DMS53 (cell line): Measurements from ENCODE around the gene CATSPERZ.

Source experiments
- DNase-seq: peaks from one replicate; lab custom pipeline; 2025; lab: John Stamatoyannopoulos, UW

The CATSPERZ gene, protein sequence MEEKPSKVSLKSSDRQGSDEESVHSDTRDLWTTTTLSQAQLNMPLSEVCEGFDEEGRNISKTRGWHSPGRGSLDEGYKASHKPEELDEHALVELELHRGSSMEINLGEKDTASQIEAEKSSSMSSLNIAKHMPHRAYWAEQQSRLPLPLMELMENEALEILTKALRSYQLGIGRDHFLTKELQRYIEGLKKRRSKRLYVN

DNA sequence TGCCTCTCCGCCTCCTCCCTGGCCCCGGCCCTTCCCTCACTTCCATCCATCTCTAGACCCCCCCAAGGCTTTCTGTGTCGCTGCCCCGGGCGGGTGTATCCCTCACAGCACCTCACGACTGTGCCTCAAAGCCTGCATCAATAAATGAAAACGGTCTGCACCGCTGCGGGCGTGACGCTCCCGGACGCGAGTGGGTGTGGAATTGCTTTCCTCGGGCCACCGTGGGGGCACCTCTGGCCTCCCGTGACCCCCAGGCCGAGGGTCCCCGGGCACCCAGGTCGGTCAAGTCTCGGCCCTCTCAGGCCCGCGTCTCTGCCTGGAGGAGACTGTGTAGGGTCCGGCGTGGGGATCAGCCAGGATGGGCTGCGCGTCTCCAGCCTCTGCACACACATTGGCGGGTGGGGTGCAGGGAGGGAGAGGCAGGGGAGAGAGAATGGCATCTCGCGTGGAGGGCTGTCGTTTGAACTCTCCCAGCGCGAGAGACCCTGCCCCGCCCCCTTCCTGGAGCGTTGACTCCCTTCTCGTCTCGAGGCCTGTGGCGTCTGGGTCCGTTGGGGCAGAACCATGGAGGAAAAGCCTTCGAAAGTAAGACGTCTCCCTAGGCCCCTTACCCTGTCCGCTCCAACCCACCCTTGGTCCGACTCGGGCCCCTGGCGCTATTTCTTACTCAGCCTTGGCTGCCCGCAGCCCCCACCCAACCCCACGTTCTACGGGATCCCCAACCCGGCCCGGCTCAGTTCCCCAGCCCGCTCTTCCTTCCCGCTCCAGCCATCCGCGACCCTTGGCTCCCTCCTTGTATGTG, at the start of gene CATSPERZ:
TSS of gene CATSPERZ (plus strand) at position 512 of the 802 bp plus-strand sequence. CDS start at position 565, 53 bp downstream.
- peak; percentile 49 for DNase-seq

DNA sequence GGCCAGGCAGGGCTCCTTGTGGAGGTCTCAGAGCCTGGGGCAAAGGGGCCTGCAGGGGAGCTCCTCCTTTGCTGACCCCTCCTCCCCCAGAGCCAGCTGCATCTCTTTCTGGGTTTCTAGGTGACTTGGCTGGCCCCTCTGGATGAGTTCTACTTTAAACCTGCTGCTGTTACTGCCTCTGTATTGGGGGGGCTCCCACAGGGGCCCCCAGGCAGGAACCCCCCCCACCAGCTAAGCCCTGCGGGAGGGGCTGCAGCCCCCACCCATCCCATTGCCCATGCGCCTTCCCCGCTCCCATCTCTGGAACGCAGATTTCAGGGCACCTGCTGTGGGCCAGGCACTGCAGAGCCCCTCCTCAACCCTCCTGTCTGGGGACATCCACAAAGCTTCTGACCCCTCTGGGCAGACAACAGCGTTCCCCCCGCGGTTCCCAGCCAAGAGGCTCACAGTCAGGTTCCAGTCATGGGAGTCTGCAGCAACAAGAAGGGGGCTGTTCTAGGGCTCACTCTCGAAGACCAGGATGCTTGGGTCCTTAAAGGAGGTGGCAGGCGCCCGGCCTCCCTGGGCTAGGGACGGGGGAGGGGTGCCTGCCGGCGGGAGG, 49.6 kb upstream of the CATSPERZ start:
- peak; percentile 69 for DNase-seq

DNA sequence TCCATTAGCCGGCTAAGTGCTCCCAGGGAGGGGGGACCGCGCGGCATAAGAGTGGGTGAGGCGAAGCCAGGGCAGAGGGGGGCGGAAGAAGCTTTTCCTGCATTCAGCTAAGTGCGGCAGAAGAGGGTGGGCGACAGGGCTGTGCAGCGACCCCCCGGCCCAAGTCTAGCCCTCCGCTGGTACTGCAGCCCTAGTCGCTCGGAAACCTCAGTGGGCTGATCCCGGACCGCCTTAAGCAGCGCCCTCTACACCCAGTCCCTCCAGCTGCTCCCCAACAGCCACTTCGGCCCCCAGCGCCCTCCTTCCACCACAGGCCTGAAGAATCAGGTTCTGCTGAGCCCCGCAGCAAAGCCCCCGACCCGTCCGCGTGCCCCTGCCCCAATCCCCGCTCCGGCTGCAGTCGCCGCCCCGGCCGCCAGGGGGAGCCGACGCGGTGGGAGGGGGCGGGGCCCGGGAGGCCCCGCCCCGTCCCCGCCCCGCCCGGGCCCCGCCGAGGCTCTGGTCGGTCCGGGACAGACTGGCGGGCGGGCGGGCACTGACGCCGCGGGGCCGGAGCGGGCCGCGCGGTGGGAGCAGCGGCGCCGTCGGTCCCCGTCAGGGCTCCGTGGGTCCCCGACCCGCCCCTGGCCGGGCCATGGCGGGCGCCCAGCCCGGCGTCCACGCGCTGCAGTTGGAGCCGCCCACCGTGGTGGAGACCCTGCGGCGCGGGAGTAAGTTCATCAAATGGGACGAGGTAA, 49.0 kb upstream of the CATSPERZ start, which contains the start of gene PLCB3:
TSS of gene PLCB3 (plus strand) at position 515 of the 737 bp plus-strand sequence. CDS start at position 635, 120 bp downstream.
- peak; percentile 77 for DNase-seq

DNA sequence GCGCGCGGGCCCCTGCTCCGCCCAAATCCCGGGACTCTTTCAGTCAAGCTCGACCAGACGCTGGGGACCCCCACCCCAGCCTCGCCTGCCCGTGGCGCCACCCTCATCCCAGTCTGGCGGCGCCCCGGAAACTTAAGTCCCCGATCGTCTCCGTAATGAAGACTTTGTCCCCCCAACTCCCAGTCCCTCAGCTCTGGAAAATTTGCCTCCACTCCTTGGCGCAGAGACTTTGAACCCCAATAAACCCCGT, 48.5 kb upstream of the CATSPERZ start:
- DNase-seq, result no peak

DNA sequence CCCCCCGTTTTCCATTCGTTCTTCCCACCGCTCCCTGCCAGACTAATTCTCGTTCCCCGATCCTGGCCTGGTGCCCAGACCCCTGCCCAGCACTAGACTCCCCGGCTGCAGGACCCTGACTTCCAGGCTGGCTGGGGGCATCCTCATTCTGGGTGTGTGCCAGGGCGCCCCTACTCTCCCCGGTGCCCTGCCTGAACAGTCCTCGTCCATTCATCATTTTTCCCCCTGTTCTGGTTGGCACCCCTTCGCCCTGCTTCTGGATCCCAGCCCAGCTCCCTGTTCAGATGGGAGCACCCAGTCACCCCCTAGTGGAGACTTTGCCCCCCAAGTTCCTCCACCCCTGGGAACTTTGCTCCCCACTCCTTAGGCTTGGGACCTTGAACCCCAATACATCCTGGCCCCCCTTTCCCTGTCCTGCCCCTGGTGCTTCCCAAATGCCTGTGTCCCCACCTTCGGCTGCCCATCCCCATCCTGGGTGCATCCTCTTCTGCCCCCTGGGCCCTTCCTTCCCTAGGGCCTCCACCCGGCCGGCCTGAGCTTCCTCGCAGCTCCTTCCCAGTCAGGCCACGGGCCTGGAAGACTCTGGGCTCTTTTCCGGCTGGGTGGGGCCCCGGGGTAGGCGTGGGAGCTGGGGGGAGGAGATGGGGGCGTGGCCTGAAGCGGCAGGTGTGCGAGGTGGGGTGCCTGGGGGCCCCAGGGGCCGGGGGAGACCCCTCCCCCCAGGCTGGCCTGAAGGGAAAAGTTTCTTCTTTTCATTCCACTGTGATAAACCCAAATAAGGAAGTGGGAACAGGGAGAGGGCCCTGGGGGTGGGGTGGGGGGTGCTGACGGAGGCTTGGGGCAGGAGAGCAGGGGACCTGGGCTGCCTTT, 47.9 kb upstream of the CATSPERZ start:
- DNase-seq, result peak; percentile 64

DNA sequence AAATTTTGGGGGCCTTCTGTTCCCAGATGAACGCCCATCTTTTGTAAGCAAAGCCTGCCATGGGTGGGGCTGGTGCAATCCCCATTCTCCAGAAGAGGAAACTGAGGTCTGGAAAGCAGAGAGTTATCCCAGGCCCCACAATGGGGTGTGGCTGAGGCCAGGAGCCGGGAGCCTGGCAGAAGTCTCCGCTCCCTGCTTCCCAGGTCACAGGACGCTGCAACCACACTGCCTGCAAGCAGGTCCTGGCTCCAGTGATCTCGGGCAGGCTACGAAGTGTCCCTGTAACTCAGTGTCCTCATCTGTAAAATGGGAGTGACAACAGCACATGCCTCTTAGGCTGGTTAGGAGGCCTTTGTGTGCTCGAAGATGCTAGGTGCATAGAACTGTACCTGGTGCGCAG, 47.1 kb upstream of the CATSPERZ start:
- DNase-seq, result no peak

DNA sequence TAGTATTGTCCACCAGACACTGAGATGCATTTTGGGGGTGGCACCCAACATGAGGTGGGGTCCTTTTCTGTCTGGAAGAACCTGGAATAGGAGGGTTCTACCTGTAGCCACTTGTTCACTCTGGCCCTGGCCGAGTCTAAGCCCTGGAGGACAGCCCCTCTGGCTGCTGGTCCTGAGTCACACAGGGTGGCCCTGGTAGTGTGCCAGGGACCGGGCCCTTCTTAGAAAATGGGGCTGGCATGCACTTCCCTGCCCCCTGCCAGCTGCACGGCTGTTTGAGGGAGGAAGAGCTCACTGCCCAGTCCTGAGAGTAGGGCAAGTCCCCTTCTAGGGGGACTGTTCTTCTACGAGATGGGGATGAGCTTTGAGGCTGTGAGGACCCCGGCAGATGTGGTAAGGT, 46.7 kb upstream of the CATSPERZ start:
- no peak for DNase-seq

DNA sequence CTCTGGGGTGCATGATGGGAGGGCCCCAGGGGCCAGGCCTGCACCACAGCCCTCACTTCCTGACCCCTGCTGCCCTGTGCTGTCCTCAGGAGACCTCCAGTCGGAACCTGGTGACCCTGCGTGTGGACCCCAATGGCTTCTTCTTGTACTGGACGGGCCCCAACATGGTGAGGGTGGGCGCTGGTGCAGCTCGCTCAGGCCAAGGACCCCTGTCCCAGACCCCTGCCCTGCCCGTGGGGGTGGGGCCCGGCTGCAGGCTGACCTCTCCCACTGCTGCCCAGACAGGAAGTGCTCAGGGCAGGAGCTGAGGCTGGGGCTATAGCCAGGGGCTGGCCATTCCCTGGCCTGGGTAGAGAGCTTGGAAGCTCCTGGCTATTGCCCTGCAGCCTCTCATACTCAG, 45.8 kb upstream of the CATSPERZ start:
- DNase-seq, result no peak

DNA sequence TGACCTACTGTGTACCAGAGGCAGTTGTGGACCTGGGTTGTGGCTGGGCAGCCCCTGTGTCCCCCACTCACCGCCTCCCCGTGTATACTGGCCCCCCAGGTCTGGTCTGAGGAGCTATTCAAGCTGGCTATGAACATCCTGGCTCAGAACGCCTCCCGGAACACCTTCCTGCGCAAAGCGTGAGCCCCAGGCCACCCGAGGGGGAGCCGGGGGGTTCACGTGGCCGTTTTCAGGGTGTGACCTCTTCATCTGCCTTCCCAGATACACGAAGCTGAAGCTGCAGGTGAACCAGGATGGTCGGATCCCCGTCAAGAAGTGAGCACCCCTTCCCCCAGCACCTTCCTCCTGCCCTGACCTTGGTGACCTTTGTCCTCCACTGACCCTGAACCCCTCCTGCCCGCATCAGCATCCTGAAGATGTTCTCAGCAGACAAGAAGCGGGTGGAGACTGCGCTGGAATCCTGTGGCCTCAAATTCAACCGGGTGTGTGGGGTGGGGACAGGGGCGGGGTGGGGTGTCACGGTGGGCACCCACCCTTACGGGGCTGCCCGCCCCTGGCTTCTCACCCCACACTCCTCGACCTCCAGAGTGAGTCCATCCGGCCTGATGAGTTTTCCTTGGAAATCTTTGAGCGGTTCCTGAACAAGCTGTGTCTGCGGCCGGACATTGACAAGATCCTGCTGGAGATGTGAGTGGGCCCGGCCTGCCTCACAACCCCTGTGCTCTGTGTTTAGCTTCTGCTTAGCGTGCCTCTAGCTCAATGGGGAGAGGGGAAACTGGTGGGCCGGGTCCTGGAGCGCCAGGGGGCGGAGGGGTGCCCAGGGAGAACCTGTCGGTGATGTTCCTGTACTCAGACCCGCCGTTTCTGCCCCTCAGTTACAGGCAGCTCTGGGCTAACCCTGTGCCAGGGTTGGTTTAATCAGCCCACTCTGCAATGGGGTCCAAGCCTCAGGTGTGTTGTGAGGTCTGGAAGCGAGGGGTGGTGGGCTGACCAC, 44.7 kb upstream of the CATSPERZ start:
- DNase-seq, result no peak

DNA sequence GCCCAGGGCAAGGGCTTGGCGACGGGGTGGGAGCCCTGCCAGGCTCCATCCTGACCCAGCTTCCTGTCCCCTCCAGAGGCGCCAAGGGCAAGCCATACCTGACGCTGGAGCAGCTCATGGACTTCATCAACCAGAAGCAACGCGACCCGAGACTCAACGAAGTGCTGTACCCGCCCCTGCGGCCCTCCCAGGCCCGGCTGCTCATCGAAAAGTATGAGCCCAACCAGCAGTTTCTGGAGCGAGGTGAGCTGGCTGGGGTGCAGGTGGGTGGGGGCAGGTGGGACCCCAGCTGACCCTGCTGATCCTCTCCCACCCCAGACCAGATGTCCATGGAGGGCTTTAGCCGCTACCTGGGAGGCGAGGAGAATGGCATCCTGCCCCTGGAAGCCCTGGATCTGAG, 43.9 kb upstream of the CATSPERZ start:
- no peak for DNase-seq

DNA sequence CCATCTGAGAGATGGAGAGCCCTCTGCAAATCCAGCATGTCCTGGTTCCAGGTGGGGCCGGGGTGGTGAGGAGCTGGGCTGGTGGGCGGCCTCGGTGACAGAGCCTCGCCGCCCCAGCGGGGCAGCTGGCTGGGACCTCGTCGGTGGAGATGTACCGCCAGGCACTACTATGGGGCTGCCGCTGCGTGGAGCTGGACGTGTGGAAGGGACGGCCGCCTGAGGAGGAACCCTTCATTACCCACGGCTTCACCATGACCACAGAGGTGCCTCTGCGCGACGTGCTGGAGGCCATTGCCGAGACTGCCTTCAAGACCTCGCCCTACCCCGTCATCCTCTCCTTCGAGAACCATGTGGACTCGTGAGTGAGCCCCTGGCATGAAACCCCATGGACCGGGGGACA, 41.8 kb upstream of the CATSPERZ start:
- DNase-seq, result no peak

DNA sequence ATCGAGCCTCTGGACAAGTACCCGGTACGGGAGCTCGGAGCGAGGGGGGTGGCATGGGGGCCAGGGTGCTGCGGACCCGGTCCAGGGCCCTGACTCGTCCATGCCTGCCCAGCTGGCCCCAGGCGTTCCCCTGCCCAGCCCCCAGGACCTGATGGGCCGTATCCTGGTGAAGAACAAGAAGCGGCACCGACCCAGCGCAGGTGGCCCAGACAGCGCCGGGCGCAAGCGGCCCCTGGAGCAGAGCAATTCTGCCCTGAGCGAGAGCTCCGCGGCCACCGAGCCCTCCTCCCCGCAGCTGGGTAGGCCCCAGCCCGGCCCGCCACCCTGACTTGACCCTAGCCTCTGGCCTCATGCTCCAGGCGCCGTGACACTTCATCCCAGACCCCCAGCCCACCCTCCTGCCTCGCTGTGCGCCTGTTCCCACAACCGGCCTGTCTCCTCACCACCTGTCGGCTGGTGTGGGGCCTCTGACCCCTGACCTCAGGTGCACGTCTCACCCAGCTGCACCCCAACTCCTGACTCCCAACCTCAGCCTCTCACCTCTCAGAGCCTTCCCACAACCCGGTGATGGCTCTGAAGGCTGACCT, 41.1 kb upstream of the CATSPERZ start:
- DNase-seq, result no peak

DNA sequence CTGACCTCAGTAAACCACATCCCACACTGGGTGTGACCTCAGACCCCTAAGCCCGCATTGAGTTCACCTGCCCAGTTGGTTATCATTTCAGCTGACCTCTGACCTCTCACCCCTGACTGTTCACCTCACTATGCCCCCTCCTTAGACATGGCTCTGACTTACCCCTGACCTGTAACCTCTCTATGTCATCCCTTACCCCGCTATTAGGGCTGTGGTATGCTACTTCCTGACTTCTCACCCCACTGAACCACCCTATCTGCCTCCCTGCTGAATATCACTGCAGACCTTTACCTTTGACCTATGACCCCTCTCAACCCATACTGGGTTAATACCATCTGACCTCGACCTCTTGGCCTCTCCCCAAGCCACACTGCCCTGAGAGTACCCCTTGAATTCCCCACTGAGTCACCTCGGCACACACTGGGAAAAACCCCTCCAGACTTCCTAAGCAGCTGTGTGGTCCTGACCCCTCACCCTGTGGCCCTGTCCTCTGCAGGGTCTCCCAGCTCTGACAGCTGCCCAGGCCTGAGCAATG, 40.6 kb upstream of the CATSPERZ start:
- DNase-seq, result no peak

DNA sequence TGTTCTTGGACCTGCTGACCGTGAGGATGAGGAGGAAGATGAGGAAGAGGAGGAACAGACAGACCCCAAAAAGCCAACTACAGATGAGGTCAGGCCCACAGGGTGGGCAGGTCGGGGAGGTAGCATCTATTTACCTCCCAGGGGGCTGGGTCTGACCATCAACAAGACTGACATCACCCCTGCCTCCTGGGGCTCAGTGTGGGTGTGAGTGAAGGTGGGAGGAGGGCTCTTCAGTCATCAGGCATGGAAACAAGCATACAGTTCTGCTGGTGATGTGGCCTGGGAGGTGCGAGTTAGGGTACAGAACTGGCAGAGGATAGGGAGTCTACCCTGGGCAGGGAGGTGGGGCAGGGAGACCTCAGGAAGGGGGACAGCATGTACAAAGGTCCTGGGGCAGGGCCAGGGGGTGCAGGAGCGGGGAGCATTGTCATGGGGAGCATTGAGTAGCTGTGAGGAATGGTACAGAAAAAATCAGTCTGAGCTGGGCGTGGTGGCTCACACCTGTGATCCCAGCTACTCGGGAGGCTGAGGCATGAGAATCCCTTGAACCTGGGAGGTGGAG, 39.9 kb upstream of the CATSPERZ start:
- no peak for DNase-seq

DNA sequence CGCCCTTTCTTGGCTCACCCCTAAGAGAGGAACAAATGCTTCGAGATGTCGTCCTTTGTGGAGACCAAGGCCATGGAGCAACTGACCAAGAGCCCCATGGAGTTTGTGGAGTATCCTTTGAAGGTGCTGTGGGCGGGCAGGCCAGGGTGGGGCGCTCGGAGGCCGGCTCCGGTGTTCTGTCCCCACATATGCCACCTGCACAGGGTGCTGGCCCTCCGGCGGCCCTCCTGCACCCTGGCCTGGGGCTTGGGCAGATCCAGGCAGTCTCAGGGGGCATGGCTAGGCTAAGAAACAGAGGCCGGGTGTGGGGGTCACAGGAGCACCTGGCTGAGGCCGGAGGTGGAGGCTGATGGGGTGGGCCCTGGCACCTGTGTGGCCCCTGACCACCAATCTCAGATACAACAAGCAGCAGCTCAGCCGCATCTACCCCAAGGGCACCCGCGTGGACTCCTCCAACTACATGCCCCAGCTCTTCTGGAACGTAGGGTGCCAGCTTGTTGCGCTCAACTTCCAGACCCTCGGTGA, 38.5 kb upstream of the CATSPERZ start:
- DNase-seq, result no peak

DNA sequence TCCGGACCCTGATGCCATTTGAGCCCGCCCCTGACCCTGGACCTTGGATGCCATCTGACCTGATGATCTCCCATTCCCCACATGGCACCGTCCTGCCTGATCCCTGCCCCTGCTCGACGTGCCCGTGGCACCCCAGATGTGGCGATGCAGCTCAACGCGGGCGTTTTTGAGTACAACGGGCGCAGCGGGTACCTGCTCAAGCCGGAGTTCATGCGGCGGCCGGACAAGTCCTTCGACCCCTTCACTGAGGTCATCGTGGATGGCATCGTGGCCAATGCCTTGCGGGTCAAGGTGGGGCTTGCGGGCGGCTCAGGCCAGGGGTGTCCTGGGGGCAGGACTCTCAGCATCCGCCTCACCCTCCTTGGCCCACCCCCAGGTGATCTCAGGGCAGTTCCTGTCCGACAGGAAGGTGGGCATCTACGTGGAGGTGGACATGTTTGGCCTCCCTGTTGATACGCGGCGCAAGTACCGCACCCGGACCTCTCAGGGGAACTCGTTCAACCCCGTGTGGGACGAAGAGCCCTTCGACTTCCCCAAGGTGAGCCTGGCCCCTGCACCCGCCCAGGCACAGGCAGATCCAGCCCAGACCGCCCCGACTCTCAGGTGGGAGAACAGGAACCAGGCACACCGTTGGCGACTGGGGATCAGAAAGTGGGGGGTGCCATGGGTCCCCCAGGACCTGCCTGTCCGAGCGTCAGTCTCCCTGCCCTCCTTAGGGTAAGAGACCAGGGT, 37.7 kb upstream of the CATSPERZ start:
- no peak for DNase-seq

DNA sequence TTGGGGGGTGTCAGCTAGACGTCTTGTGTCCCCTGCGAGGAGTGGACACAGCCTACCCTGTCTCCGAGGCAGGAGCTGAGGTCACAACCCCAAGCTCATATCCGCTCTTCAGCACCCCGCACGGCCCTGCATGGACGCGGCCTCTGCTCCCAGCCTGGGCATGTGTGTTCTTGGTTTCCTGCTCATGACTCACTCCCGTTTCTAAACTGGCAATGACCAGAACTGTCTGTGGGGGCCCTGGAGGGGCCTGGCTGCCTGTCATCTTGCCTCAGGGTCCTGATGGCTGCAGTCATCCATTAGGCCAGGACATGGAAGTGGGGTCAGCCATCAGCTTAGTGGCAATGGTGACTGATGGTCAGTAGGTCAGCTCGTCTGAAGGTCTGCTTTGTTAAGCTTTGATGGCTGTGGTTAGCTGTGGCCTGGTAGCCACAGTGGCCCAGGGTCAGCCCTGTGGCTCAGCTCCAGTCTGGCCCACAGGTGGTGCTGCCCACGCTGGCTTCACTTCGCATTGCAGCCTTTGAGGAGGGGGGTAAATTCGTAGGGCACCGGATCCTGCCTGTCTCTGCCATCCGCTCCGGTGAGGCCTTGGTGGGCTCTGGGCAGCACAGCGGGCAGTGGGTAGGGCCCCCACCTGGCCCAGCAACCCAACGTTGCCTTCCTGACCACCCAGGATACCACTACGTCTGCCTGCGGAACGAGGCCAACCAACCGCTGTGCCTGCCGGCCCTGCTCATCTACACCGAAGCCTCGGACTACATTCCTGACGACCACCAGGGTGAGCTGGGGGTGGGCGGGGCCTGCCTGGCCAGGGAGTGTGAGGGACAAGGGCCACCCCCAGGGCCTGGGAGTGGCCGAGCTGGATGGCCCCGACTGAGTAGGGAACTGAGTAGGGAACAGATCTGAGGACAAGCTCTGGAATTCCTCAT, 36.9 kb upstream of the CATSPERZ start:
- no peak for DNase-seq

DNA sequence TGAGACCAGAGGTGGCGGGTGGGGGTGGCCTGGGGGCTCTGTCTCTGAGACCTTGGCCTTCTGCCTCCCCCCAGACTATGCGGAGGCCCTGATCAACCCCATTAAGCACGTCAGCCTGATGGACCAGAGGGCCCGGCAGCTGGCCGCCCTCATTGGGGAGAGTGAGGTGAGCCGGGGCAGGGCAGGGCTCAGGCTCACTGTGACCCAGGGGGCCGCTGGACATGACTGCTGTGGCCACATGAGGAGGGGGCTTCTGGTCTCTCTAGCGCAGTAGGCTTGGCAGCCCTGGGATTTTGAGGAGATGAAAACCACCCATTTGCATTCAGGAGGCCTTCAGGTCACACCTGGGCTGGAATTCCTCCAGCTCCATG, 36.2 kb upstream of the CATSPERZ start:
- DNase-seq, result no peak
